Measurements from ENCODE around the gene CACNA2D4. TPM values are rescaled to one million over a fixed set of nuclear protein-coding genes. Genes with fewer than 3 reads are reported as not detected.

CACNA2D4 gene
- total and polyA plus RNA-seq, 2 of the 13 experiments (the other 11 are each of a cell fraction or from before 2014, with no cell fraction given) = 14.2 to 136 TPM

- TF ChIP-seq ZHX2 (IDR thresholded peaks at IDR 0.05; ENCODE audit: low read depth) (no peak), ZHX2 (CRISPR knock-in tag; IDR thresholded peaks at IDR 0.05; ENCODE audit: borderline replicate concordance) (no peak)
Observed at GRCh38 chr12:1918081-1918883, at the start of gene CACNA2D4 (continued).

- Histone ChIP-seq H3K79me2 (ENCODE audit: insufficient read depth, low read length) (no peaks in the 10 kb centered on the region), H4K20me1 (ENCODE audit: insufficient read depth, low read length) (no peaks in the 10 kb centered on the region), H3K27ac (ENCODE audit: extremely low read length, insufficient read depth, low read length) (no peak overlapping the region), H3K4me2 (ENCODE audit: low read depth, low read length) (no peak overlapping the region), H2AFZ (ENCODE audit: low read length) (no peak overlapping the region), H3K36me3 (replicated peaks in 1 of 2; ENCODE audit: control insufficient read depth in 1 of 2, insufficient read depth in 2 of 2, low read length in 2 of 2) (peaks cover 8 to 40% of the 10 kb centered on the region in 2 experiments), H3K4me3 (replicated peaks in 1 of 3; ENCODE audit: insufficient read depth in 1 of 3, low read depth in 2 of 3, low read length in 3 of 3) (no peak overlapping the region), H3K9me3 (ENCODE audit: low read length) (no peaks in the 10 kb centered on the region), H3K4me1 (ENCODE audit: insufficient read depth, low read length) (no peaks in the 10 kb centered on the region), H3K27me3 (ENCODE audit: control insufficient read depth in 1 of 2, insufficient read depth in 2 of 2, low read length in 2 of 2) (no peaks in the 10 kb centered on the region), H3K9ac (ENCODE audit: insufficient read depth, low read depth, low read length) (no peak overlapping the region)
- ATAC-seq = no peak
- in situ Hi-C loops (cut with HindIII; ENCODE audit: extremely low pct_ligation_motif_present, low pct_unique_long_range_greater_than_20kb) (no loop called here), intact Hi-C loops (cut with micrococcal nuclease; ENCODE audit: unreplicated experiment) (no loop called here)
- BruUV-seq (replicated peaks) = no TSS peak
- no peak for DNase-seq (ENCODE audit: low spot score)
- 96% methylated on average over 4 of the region's 4 CpGs for WGBS (ENCODE audit: low lambda C conversion rate)
- no peak for FAIRE-seq
- ChIA-PET CTCF (ENCODE audit: low intra/inter-chr PET ratio, low total read pairs) (no interaction called here), POLR2A (no interaction called here)
- TF ChIP-seq CENPT (CRISPR knock-in tag; IDR thresholded peaks at IDR 0.05; ENCODE audit: low read depth) = no peak
- TF ChIP-seq RAD21 (CRISPR knock-in tag; IDR thresholded peaks at IDR 0.05) = no peak
- no peak for TF ChIP-seq SETDB1 (CRISPR knock-in tag; IDR thresholded peaks at IDR 0.05; ENCODE audit: borderline replicate concordance)
- TF ChIP-seq NR2F6 (IDR thresholded peaks at IDR 0.05) = no peak
- no peak for TF ChIP-seq NR2F6 (CRISPR knock-in tag; IDR thresholded peaks at IDR 0.05)
- no peak for TF ChIP-seq FOXK2 (IDR thresholded peaks at IDR 0.05)
- TF ChIP-seq IRF1 (CRISPR knock-in tag; IDR thresholded peaks at IDR 0.05; ENCODE audit: low read depth) = no peak
- TF ChIP-seq CERS6 (CRISPR knock-in tag; IDR thresholded peaks at IDR 0.05) = no peak
- no peak for TF ChIP-seq LRRFIP1 (CRISPR knock-in tag; conservative IDR thresholded peaks at IDR 0.05)
- TF ChIP-seq SCMH1 (CRISPR knock-in tag; IDR thresholded peaks at IDR 0.05; ENCODE audit: borderline replicate concordance) = no peak
Observed at GRCh38 chr12:1966561-1967226, 48.2 kb upstream of the CACNA2D4 start.
